ENCODE results near the gene MAN2A1. TPM values are rescaled to one million over a fixed set of nuclear protein-coding genes. Genes with fewer than 3 reads are reported as not detected.

MAN2A1 gene
- total RNA-seq, 1 donor from 2014 or later = 33.9 TPM

- Histone ChIP-seq H3K27ac (no peak overlapping the region), H3K4me3 (peak overlapping the region in 1 of 2 donors; percentile 92), H3K4me1 (peaks cover 48% of the 10 kb centered on the region), H3K36me3 (no peaks in the 10 kb centered on the region), H3K9me3 (peaks cover 6% of the 10 kb centered on the region), H3K27me3 (no peaks in the 10 kb centered on the region)
- intact Hi-C loops (cut with DNase I) = no loop called here
- no peak for DNase-seq (ENCODE audit: extremely low spot score in 2 of 2)
- no peak for TF ChIP-seq CTCF (IDR thresholded peaks at IDR 0.05)
- no peak for TF ChIP-seq POLR2AphosphoS5 (IDR thresholded peaks at IDR 0.05; ENCODE audit: insufficient read depth in 1 of 2, low read depth in 1 of 2)
- TF ChIP-seq POLR2A (IDR thresholded peaks at IDR 0.05) = no peak
Measured at GRCh38 chr5:109691996-109692395, 2.3 kb downstream of the MAN2A1 start.

- Histone ChIP-seq H3K9me3 (peaks cover 6% of the 10 kb centered on the region), H3K27me3 (no peaks in the 10 kb centered on the region), H3K36me3 (no peaks in the 10 kb centered on the region), H3K4me3 (peak overlapping the region in 1 of 2 donors; percentile 6), H3K4me1 (peaks cover 56% of the 10 kb centered on the region), H3K27ac (no peak overlapping the region)
- no peak for DNase-seq (ENCODE audit: extremely low spot score in 2 of 2)
- intact Hi-C loops (cut with DNase I) = no loop called here
- TF ChIP-seq CTCF (IDR thresholded peaks at IDR 0.05) = no peak
- no peak for TF ChIP-seq POLR2AphosphoS5 (IDR thresholded peaks at IDR 0.05; ENCODE audit: insufficient read depth in 1 of 2, low read depth in 1 of 2)
- TF ChIP-seq POLR2A (IDR thresholded peaks at IDR 0.05) = no peak
Measured at GRCh38 chr5:109692852-109693251, 3.1 kb downstream of the MAN2A1 start.

- Histone ChIP-seq H3K4me1 (peaks cover 58% of the 10 kb centered on the region), H3K9me3 (no peaks in the 10 kb centered on the region), H3K27ac (no peak overlapping the region)
Measured at GRCh38 chr5:109693535-109694400, 4.0 kb downstream of the MAN2A1 start.

GRCh38 chr5:109694451-109694891 lies 4.7 kb downstream of the MAN2A1 start:
- Histone ChIP-seq H3K27ac (no peak overlapping the region), H3K9me3 (no peaks in the 10 kb centered on the region), H3K4me3 (no peak overlapping the region), H3K27me3 (no peaks in the 10 kb centered on the region), H3K36me3 (no peaks in the 10 kb centered on the region), H3K4me1 (peaks cover 58% of the 10 kb centered on the region)
- intact Hi-C loops (cut with DNase I) = no loop called here
- TF ChIP-seq POLR2AphosphoS5 (IDR thresholded peaks at IDR 0.05; ENCODE audit: insufficient read depth in 1 of 2, low read depth in 1 of 2) (no peak), CTCF (IDR thresholded peaks at IDR 0.05) (no peak), POLR2A (IDR thresholded peaks at IDR 0.05) (no peak)
- no peak for DNase-seq (ENCODE audit: extremely low spot score in 2 of 2)

More at GRCh38 chr5:109693535-109694400, 4.0 kb downstream of the MAN2A1 start:
- H3K36me3 ChIP-seq = no peaks in the 10 kb centered on the region
- no peak overlapping the region for H3K4me3 ChIP-seq
- TF ChIP-seq POLR2AphosphoS5 (IDR thresholded peaks at IDR 0.05; ENCODE audit: insufficient read depth in 1 of 2, low read depth in 1 of 2) (no peak), CTCF (IDR thresholded peaks at IDR 0.05) (no peak), POLR2A (IDR thresholded peaks at IDR 0.05) (no peak)
- no peak for DNase-seq (ENCODE audit: extremely low spot score in 2 of 2)
- no peaks in the 10 kb centered on the region for H3K27me3 ChIP-seq
- intact Hi-C loops (cut with DNase I) = no loop called here
